K562 (cell line): ENCODE results near the gene TAF3. TPM values are rescaled to one million over a fixed set of nuclear protein-coding genes. Genes with fewer than 3 reads are reported as not detected.

Source experiments
- C11orf30 ChIP-seq: fragments of 450-650 bp; IDR thresholded peaks from 2 replicates; pipeline ENCODE4 v1.6.1; 2016; ENCODE audit warnings: low read depth, mild to moderate bottlenecking
- CBX2 ChIP-seq: fragments of 200-600 bp; sonication (generic); IDR thresholded peaks from one replicate; pipeline ENCODE4 v1.6.1; 2012; ENCODE audit warnings: mild to moderate bottlenecking, low read length, inconsistent platforms; ENCODE audit not compliant: insufficient read depth, poor library complexity, severe bottlenecking
- COPS2 ChIP-seq: fragments of 450-650 bp; conservative IDR thresholded peaks from 2 replicates; pipeline ENCODE4 v1.6.1; 2016; ENCODE audit warnings: mild to moderate bottlenecking, moderate library complexity
- CREBBP ChIP-seq: IDR thresholded peaks from one replicate; pipeline ENCODE4 v1.6.1; 2012; ENCODE audit warnings: low read depth, mild to moderate bottlenecking, control low read depth, inconsistent platforms, low read length
- CTBP1 ChIP-seq: fragments of 450-650 bp; IDR thresholded peaks from 2 replicates; pipeline ENCODE4 v1.6.1; 2016; ENCODE audit warnings: borderline replicate concordance
- CTCFL ChIP-seq: IDR thresholded peaks from 2 replicates; pipeline ENCODE4 v1.6.1; 2011; ENCODE audit warnings: borderline replicate concordance, low read depth, mild to moderate bottlenecking, moderate library complexity, low read length; ENCODE audit not compliant: insufficient read depth, poor library complexity, severe bottlenecking
- EHMT2 ChIP-seq: fragments of 450-650 bp; IDR thresholded peaks from 2 replicates; pipeline ENCODE4 v1.6.1; 2018; ENCODE audit warnings: antibody characterized with exemption
- EWSR1 ChIP-seq: fragments of 450-650 bp; IDR thresholded peaks from 2 replicates; pipeline ENCODE4 v1.6.1; 2018; ENCODE audit warnings: borderline replicate concordance, mild to moderate bottlenecking, low read depth, moderate library complexity; ENCODE audit not compliant: partially characterized antibody
- FOXJ3 ChIP-seq: sonication (generic); formaldehyde crosslinking; IDR thresholded peaks from 2 replicates; pipeline ENCODE4 v1.4.0; 2020; ENCODE audit warnings: mild to moderate bottlenecking, missing genetic modification reagents
- GABPA ChIP-seq: fragments of 200-800 bp; sonication (Bioruptor generic); conservative IDR thresholded peaks from 2 replicates; pipeline ENCODE4 v1.6.1; 2016; ENCODE audit warnings: low read depth, missing genetic modification characterization, missing compliant biosample characterization
- HNRNPL ChIP-seq: fragments of 200-400 bp; formaldehyde crosslinking; IDR thresholded peaks from 2 replicates; pipeline ENCODE4 v1.6.1; 2017; ENCODE audit warnings: low read depth, mild to moderate bottlenecking, low read length
- NFE2L1 ChIP-seq: fragments of 450-650 bp; IDR thresholded peaks from 2 replicates; pipeline ENCODE4 v1.6.1; 2016; ENCODE audit warnings: missing genetic modification characterization, low read depth, mild to moderate bottlenecking, missing compliant biosample characterization, moderate library complexity, borderline replicate concordance
- POLR2H ChIP-seq: IDR thresholded peaks from 2 replicates; pipeline ENCODE4 v1.6.1; 2016; ENCODE audit warnings: missing genetic modification characterization, low read depth, mild to moderate bottlenecking, control low read depth, missing compliant biosample characterization, moderate library complexity
- SMAD4 ChIP-seq: fragments of 250-450 bp; sonication (Bioruptor Pico); conservative IDR thresholded peaks from 2 replicates; pipeline ENCODE4 v1.8.0; 2021; ENCODE audit warnings: inconsistent platforms, mild to moderate bottlenecking, moderate library complexity
- SMARCA4 ChIP-seq: fragments of 450-650 bp; IDR thresholded peaks from 2 replicates; pipeline ENCODE4 v1.6.1; 2016
- SMARCC2 ChIP-seq: fragments of 450-650 bp; IDR thresholded peaks from 2 replicates; pipeline ENCODE4 v1.6.1; 2017; ENCODE audit warnings: antibody characterized with exemption, moderate library complexity, mild to moderate bottlenecking, low read depth
- SMARCE1 ChIP-seq: fragments of 450-650 bp; IDR thresholded peaks from 2 replicates; pipeline ENCODE4 v1.7.1; 2016; ENCODE audit warnings: mild to moderate bottlenecking
- U2AF2 ChIP-seq: fragments of 200-400 bp; formaldehyde crosslinking; optimal IDR thresholded peaks from 2 replicates; pipeline ENCODE3; 2017; ENCODE audit warnings: low read depth, mild to moderate bottlenecking, low read length
- ZNF239 ChIP-seq: fragments of 250-450 bp; sonication (Bioruptor Pico); IDR thresholded peaks from 2 replicates; pipeline ENCODE4 v1.4.0; 2020; ENCODE audit warnings: mild to moderate bottlenecking
- ZNF316 ChIP-seq: fragments of 450-650 bp; IDR thresholded peaks from 2 replicates; pipeline ENCODE4 v1.6.1; 2016
- ZNF431 ChIP-seq: sonication (generic); formaldehyde crosslinking; IDR thresholded peaks from 2 replicates; pipeline ENCODE4 v1.8.0; 2022; ENCODE audit warnings: mild to moderate bottlenecking, missing genetic modification reagents
- ZNF551 ChIP-seq: fragments of 250-450 bp; sonication (Bioruptor Pico); IDR thresholded peaks from 2 replicates; pipeline ENCODE4 v1.5.0; 2021; ENCODE audit warnings: mild to moderate bottlenecking, moderate library complexity
- polyA plus RNA-seq, 8 experiments: library from polyadenylated mRNA; depleted of rRNA in 4 of 8; stranded (reverse) in 5 of 8; unstranded in 3 of 8; fragments of >200 nt; fragmentation: Nextera tagmentation in 2 of 8; fragmentation: Illumina TruSeq in 1 of 8; extraction: Ambion mirVana in 2 of 8; extraction: Trizol in 1 of 8; gene quantifications; 2 replicates each; pipeline versions ENCODE4 v1.2.1 to v1.2.3, GENCODE V29; 2011 to 2014; ENCODE audit warnings: inconsistent platforms in 1 of 8, missing spikeins in 1 of 8
- total RNA-seq, 7 experiments: library from RNA; depleted of rRNA in 6 of 7; stranded (reverse); fragments of >200 nt in 6 of 7; fragmentation: Illumina TruSeq in 2 of 7; extraction: Trizol in 2 of 7; gene quantifications; 2 replicates each; pipeline versions ENCODE4 v1.2.1 to v1.2.3, GENCODE V29; 2011 to 2021; ENCODE audit warnings: low replicate concordance in 1 of 7
- TF ChIP-seq, protein P1 (sequence below): fragments of 150-350 bp; IDR thresholded peaks from 2 replicates; pipeline ENCODE4 v1.6.1; 2014; ENCODE audit warnings: low read depth, mild to moderate bottlenecking, low read length, borderline replicate concordance
- TF ChIP-seq, protein P2 (sequence below), 3 experiments: IDR thresholded peaks in 2 of 3; conservative IDR thresholded peaks in 1 of 3; 2 replicates each; pipeline ENCODE4 v1.5.1; 2011 to 2012; ENCODE audit warnings: low read length in 3 of 3, mild to moderate bottlenecking in 3 of 3, control low read depth in 2 of 3, improper control_type of control experiment in 1 of 3, inconsistent platforms in 1 of 3, low read depth in 1 of 3, mixed read lengths in 1 of 3, moderate library complexity in 1 of 3; ENCODE audit not compliant: insufficient read depth in 2 of 3

TAF3 gene
- total and polyA plus RNA-seq, 9 of the 15 experiments (the other 6 are each of a cell fraction or from before 2014, with no cell fraction given): 1.5 to 9.9 (median 4.1) TPM

DNA sequence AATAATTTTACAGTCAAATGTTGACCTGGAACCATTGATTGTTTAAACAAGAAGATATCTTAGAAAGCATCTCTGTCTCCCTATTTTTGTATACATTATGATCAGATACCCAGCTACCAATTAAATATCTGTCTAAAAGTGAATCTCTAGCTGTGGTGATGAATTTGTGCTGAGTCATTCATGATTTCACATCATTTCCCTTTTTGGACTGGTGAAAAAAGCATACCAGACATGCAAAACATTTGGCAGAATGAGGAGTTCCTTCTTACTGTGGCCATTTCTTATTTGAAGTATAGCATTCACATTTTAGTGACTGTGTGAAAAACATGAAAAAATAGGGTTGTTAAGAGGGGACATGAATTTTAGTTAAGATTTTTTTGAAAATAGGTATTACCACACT is 138.2 kb downstream of the TAF3 start (continued):
- no peak for TF ChIP-seq CBX2
- peak; percentile 97 for TF ChIP-seq NFE2L1
- no peak for TF ChIP-seq ZNF551 (CRISPR knock-in tag)
- TF ChIP-seq GABPA (tag): no peak
- no peak for TF ChIP-seq SMAD4 (CRISPR knock-in tag)
- TF ChIP-seq ZNF316: peak; percentile 97
- no peak for TF ChIP-seq CTCFL
- 0 out of 2 replicates have a peak, but pooled peaks have one; percentile 6 for TF ChIP-seq CTBP1
- TF ChIP-seq, protein P1, sequence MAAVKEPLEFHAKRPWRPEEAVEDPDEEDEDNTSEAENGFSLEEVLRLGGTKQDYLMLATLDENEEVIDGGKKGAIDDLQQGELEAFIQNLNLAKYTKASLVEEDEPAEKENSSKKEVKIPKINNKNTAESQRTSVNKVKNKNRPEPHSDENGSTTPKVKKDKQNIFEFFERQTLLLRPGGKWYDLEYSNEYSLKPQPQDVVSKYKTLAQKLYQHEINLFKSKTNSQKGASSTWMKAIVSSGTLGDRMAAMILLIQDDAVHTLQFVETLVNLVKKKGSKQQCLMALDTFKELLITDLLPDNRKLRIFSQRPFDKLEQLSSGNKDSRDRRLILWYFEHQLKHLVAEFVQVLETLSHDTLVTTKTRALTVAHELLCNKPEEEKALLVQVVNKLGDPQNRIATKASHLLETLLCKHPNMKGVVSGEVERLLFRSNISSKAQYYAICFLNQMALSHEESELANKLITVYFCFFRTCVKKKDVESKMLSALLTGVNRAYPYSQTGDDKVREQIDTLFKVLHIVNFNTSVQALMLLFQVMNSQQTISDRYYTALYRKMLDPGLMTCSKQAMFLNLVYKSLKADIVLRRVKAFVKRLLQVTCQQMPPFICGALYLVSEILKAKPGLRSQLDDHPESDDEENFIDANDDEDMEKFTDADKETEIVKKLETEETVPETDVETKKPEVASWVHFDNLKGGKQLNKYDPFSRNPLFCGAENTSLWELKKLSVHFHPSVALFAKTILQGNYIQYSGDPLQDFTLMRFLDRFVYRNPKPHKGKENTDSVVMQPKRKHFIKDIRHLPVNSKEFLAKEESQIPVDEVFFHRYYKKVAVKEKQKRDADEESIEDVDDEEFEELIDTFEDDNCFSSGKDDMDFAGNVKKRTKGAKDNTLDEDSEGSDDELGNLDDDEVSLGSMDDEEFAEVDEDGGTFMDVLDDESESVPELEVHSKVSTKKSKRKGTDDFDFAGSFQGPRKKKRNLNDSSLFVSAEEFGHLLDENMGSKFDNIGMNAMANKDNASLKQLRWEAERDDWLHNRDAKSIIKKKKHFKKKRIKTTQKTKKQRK: no peak
- no peak for TF ChIP-seq HNRNPL
- peak; percentile 95 for TF ChIP-seq C11orf30
- TF ChIP-seq COPS2: no peak
- TF ChIP-seq POLR2H (tag): 0 out of 2 replicates have a peak, but pooled peaks have one; percentile 13
- TF ChIP-seq FOXJ3 (CRISPR knock-in tag): no peak
- no peak for TF ChIP-seq U2AF2
- TF ChIP-seq SMARCE1: peak; percentile 47; the same call in 1 of the 2 replicates
- no peak for TF ChIP-seq ZNF431 (CRISPR knock-in tag)
- no peak for TF ChIP-seq ZNF239
- TF ChIP-seq, protein P2, sequence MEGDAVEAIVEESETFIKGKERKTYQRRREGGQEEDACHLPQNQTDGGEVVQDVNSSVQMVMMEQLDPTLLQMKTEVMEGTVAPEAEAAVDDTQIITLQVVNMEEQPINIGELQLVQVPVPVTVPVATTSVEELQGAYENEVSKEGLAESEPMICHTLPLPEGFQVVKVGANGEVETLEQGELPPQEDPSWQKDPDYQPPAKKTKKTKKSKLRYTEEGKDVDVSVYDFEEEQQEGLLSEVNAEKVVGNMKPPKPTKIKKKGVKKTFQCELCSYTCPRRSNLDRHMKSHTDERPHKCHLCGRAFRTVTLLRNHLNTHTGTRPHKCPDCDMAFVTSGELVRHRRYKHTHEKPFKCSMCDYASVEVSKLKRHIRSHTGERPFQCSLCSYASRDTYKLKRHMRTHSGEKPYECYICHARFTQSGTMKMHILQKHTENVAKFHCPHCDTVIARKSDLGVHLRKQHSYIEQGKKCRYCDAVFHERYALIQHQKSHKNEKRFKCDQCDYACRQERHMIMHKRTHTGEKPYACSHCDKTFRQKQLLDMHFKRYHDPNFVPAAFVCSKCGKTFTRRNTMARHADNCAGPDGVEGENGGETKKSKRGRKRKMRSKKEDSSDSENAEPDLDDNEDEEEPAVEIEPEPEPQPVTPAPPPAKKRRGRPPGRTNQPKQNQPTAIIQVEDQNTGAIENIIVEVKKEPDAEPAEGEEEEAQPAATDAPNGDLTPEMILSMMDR (IDR thresholded peaks at IDR 0.05 in 2 of 3, conservative IDR thresholded peaks at IDR 0.05 in 1 of 3; ENCODE audit: insufficient read depth in 2 of 3, low read depth in 1 of 3, low read length in 3 of 3): no peak
- TF ChIP-seq SMARCA4: peak; percentile 71
- TF ChIP-seq EHMT2: no peak
- no peak for TF ChIP-seq EWSR1
- peak; percentile 33; the same call in 1 of the 2 replicates for TF ChIP-seq SMARCC2
- TF ChIP-seq CREBBP: no peak
